ENCODE results near the gene FAM76B.
"Not testable (repeated sequence)": the region's sequence is repeated elsewhere in the genome, so short reads cannot be mapped to it uniquely, and the experiment has no call there.

FAM76B gene
- total RNA-seq = 10.6 to 39.8 (median 20.7) reads per million in 18 experiments

DNA sequence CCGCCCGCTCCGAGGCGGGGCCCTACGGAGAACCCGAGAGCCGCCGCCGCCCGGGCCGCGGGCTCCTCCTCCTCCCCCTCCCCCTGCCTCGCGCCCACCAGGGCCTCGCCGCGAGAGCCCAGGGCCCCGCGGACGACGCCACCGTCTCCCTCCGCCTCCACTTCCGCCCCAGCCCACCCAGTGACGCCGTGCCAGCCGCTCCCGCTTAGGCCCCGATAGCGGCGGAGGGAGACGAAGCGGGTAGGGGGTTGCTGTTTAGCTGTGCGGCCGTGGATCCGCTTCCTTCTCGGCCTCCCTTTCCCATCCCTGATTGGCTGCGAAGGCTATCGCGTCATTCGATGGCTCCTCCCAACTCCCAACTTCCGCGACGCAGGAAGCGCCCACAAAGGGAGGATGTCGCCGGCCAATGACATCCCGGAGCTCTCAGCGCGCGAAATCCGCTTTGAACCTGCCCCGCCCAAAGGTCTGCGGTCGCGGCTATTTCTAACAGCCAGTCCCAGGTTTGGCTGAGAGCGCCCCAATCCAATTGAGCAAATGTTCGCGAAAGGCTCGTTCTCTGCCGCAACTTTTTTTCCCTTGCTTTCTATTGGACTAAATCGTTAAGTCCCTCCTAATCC is at the start of gene FAM76B:
FAM76B (minus strand) TSS at position 277 of the 617 bp plus-strand sequence. CDS start 304 bp downstream, outside the sequence.
- DNase-seq = peak; percentile 98 to 99

DNA sequence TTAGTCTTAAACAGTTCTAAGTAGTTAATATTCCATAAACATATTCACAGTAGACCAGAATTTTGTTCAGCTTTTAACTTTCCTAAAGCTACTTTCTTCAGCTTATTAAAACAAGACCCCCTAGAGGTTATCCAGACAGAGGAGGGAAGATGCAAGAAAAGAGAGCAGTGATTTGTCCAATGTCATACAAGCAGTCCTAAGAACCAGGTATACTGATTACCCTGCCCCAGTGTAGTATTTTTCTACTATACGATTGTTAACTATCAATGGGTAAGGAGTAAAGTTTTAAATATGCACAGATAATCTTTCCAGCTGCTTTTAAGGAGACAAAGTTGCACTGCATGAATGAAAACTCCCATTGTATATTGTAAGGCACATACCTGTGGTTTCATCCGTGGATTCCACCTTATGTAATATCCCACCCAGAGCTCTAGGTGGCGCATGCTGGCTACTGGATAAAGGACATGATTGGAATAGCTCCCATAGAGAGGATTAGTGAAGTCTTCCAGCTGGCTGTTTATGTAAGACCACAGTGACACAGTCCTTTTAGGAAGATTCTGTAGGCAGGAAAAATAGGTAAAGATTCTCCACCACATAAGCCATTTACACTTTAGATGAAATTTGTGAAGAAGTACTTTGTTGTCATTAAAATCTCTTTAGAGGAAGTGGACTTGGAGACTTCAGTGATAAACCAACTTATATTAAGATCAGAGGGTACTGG is 46.3 kb upstream of the FAM76B start:
- peak; percentile 44 to 56 for DNase-seq

DNA sequence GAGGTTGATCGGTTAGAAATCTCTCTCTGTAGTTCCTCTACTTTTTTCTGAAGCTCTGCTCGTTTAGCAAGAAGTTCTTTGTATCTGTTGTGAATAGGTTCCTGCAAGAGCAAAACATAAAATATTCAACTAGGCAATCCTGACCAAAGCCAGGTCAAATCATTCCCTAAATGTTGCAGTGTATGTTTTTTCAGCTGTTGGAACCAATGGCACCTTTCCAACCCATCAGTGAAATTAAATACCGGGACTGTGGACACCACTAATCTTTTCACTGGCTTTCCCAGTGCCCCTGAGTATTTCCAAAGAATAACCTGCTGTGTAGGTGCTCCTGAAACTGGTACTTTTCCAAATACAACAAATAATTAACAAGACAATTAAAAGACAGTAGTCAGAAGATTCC is 45.8 kb upstream of the FAM76B start:
- DNase-seq = no peak

DNA sequence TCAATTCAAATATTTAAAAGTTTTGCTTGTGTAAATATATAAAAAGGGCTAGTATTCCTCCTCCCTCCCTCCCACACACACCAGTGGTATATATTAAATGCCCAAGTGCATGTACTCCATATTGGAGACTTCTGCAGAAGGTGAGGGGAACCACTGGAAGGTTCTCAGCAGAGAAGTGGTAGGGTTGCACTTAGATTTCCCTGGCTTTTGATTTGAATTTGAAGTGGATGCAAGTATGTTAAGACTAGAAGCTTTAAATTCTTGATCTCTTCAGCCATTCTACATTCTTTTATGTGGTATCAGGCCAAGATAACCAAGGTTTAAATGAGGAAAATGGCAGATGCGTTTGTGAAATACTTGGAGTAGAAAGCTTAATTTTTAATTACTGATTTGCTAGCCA is 43.8 kb upstream of the FAM76B start:
- no peak for DNase-seq

DNA sequence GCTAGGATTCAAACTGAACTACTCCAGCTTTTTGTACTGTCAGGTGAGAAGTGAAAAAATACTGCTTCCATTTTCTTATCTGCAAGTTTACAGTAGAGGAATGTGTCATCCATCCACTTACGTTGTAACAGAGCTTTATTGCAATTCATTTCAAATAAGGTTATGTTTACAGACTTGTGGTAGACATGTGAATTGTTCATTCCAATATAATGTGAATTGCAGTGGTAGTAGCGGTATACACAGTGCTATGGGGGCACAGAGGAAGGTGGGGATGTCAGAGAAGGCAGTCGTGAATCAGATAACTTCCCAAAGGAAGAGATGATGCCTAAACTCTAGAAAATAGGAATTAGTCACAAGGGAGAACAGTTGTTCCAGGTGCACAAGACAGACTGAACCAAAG is 43.2 kb upstream of the FAM76B start:
- no peak for DNase-seq

DNA sequence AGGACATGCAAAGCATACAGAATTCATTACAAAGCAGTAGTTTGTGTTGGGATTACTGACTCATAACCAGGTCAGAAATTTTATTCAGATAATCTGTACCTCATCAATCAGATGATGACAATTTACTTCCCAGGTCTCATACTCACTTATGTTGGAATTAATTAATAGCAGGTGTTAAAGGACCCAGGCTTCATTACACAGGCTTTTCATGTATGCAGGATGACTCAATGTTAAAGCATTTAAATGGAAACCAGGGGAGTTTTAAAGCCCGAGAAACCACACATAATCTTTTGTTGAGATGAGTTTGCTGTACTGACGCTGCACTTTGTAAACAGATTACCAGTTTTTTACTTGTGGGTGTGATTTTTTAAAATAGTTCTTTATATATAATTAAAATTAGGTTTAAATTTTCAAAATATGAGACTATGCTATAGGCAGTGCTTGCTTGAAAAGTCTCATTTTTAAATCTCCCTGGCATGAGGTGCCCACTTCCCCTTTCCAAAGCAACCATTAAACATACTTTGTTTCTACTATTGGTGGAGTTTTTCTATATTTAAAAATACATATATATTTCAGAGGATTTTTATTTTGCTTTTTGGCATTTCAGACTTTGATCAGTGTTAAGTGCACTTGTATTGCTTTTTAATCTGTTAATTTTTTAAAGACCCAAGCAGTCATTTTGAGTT is 41.8 kb upstream of the FAM76B start:
- DNase-seq = no peak

DNA sequence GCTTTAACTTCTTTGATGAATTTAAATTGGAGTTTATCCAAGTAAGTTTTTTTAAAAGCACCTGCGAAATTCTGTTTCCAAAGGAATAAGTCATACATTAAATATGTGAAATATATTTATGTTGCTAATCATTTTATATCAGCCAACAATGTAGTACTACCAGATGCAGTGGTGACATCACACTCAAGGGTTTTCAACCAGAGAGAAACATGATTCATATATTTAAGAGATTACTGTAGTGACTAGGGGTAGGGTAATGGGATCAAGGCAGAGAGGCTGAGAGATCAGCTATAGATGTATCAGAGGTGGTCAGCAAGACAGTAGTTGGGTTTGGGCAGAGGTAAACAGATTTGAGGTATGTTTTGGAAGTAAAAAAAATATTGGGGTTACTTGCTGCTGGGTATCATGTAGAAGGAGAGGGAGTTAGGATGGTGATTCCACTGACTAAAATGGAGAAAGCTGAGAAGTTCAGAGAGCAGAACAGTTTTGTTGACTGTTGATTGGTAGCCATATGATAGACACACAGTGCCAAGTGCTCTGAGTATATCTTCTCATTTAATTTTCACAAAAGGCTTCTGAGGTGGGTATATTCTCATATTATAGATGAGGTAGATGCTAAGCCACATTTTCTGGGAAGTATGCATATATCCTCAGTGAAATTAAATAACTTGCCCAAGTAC is 40.1 kb upstream of the FAM76B start:
- no peak for DNase-seq

DNA sequence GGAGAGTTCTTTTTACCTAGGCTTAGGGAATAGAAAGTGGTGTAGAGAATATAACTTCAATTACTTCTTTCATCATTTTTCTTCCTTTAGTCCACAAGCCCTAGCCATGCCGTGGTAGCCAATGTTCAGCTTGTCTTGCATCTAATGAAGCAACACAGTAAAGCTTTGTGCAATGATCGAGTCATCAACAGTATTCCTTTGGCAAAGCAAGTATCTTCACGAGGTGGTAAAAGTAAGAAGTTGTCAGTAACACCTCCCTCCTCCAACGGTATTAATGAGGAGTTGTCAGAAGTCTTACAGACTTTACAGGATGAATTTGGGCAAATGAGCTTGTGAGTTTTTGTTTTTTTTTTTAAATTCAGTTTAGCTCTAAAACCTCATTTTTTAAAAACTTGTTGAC is 38.1 kb upstream of the FAM76B start:
- DNase-seq = peak in 1 of 2 donors; percentile 21

DNA sequence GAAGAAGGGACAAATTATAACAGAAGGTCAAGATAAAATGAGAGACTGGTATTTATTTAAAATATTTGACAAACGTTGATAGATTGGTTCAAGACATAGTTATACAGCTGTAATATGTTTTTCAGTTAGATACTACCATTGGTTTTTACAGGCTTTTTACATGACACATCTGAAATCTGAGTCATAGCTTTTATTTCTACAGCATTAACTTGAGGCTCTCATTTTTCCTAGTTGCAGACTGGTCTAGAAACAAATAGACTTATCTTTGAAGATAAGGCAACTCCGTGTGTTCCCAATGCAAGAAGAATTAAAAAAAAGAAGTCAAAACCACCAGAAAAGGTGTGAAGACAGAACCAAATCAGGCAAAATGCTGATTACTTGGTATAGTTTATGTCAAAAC is 32.1 kb upstream of the FAM76B start:
- DNase-seq = no peak

DNA sequence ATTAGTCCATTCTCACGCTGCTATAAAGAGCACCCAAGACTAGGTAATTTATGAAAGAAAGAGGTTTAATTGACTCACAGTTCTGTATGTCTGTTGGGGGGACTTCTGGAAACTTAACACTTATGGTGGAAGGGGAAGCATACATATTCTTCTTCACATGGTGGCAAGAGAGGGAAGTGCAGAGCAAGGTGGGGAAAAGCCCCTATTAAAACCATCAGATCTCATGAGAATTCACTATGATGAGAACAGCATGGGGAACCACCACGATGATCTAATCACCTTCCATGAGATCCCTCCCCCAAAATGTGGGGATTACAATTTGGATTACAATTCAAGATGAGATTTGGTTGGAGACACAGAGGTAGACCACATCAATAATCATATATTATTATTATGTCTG is 26.5 kb upstream of the FAM76B start:
- DNase-seq = no peak

DNA sequence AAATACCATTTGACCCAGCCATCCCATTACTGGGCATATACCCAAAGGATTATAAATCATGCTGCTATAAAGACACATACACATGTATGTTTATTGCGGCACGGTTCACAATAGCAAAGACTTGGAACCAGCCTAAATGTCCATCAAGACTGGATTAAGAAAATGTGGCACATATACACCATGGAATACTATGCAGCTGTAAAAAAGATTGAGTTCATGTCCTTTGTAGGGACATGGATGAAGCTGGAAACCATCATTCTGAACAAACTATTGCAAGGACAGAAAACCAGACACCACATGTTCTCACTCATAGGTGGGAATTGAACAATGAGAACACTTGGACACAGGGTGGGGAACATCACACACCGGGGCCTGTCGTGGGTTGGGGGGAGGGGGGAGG is 21.5 kb upstream of the FAM76B start:
- not testable (repeated sequence) for DNase-seq

DNA sequence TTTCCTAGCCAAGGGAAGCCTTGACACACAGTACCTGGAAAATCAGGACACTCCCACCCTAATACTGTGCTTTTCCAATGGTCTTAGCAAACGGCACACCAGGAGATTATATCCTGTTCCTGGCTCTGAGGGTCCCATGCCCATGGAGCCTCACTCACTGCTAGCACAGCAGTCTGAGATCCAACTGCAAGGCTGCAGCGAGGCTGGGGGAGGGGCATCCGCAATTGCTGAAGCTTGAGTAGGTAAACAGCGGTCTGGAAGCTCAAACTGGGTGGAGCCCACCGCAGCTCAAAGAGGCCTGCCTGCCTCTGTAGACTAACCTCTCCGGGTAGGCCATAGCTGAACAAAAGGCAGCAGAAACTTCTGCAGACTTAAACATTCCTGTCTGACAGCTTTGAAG is 16.9 kb upstream of the FAM76B start:
- not testable (repeated sequence) for DNase-seq

DNA sequence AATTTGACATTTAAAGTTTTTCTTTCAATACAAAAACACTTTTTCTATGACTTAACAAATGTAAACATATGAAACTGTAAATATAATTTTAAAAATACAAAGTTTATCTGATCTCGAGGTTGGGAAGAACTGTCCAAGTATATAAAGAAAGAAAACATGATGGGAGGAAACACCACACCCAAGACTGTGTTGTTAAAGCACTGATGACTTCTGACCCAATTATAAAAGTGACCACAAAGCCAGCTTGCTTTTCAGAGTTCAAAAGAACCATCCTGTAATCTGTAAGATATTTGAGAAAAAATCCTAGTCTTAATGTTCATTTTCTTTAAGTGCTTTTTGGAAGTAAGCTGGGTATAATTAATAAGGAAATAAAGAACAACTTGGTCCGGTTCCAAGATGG is 16.3 kb upstream of the FAM76B start:
- DNase-seq = no peak

DNA sequence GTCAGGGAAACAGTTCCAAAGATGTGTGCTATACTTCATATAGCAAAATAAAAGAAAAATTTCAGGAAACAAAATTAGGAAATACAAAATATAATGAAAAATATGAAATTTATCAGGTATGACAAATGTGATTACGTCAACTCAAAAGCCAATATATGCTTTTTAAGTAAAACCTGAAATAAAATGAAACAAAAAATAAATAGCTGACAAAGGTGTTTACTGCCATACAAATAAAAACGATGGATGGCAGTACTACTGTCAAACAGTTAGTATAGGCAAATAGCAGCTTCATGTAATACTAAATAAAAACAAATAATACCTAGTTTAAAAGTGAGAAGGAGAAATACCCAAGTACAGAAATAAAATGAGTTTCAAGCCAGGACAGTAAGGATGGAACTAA is 14.4 kb upstream of the FAM76B start:
- DNase-seq = no peak

DNA sequence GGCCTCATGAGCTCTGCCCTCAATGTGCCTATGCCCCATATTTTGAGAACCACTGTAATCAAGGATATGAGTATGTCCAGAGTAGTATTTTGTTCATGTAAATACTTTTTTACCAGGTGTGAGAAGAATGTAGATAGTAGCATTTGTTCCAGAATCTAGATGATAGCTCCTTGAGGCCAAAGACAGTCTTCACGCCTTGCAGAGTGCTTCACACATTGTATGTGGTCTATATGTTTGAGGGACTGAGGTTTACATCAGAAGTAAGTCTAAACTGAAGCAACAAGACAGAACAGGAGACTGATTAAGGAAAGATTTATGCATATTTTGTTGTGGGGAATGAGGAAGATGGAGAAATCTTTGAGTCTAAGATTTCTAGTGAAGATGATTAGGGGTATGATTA is 13.2 kb upstream of the FAM76B start:
- DNase-seq = no peak

DNA sequence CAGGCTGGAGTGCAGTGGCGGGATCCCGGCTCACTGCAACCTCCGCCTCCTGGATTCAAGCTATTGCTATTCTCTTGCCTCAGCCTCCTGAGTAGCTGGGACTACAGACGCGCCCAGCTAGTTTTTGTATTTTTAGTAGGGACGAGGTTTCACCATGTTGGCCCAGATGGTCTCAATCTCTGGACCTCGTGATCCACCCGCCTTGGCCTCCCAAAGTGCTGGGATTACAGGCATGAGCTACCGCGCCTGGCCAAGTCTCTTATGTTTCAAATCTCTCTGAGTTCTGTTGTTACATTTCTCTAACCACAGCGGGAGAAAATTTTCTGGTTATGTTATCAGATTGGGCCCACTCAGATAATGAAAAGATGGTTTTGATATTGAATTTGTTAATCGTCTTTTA is 10.9 kb upstream of the FAM76B start:
- no peak for DNase-seq

DNA sequence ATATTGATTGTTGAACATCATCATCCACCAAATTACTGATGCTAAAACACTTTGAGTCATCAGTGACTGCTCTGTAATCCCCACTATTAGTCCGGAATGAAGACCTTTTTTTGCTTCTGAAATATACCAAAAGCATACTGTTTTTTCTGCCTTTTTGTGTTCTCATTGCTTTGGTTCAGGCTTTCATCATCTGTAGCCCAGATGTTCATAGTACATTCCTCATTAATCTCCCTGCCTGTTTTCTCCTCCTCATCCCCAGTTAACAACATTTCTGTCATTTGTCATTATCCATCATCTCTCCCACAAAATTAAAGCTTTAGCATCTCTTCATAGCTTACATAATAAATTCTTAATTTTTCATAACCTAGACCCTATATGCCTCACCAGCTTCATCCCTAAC is 10.0 kb upstream of the FAM76B start:
- DNase-seq = no peak

DNA sequence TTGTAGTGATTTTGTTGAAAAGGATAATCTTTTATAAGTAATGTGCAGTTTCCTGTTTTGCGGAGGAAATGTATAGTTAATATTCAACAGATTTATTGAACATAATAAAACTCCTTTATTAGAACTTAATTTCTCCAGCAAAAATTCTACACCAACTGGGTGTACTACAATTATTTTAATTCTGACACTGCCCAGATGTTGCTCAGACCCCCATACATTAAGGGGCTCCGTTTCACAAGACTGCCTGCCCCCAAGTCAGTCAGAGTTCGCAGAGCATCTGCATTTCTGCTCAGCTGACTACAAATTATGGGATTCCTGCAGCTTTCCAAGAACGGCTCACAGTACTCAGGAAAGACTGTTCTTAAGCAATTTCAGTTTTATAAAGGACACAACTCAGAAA is 6.9 kb upstream of the FAM76B start:
- DNase-seq = no peak

DNA sequence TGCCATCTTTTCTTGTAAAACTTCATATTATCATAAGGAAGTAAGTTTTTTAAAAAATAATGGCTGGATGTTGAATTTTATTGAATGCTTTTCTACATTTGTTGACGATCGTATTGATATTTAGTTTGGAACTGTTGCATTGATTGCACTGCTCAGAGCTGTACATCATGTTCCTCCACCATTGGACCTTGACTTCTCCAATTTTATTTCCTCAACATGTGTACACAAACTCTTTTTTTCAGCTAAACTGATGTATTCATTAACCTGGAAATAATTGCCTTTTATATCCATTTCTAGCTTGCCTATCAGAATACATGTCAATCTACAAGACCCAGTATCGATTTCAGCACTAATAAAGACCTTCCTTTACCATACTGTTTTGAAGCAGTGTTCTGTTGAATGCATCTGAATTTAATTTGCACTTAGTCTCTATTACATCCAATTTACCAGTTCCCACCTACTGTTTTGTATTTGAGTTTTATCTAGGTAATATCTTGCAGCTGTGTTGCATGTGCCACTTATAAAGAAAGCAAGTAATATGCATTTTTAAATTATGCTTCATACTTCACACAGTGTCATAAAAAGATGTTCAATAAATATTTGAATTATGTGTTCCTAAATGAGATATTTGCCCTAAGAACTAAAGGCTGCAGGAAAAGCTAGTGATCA is 6.2 kb upstream of the FAM76B start:
- no peak for DNase-seq

DNA sequence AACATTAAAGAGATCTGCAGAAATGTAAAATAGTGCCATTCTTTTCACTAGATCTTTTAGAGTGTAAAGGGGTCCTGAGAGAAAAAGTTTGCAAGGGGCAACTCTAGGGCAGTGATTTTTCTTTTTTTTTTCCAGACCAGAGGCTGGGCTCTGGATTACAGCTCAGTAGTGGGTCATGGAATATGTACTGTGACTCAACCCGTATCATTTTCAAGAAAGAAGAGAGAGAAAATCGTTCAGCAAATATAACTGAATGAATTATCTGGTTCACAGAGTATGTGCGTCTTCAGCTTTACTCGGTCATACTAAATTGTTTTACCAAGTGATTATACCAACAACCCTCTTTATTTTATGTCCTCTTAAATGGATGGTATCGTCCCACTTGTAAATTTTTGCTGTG is 4.5 kb upstream of the FAM76B start:
- DNase-seq = no peak

DNA sequence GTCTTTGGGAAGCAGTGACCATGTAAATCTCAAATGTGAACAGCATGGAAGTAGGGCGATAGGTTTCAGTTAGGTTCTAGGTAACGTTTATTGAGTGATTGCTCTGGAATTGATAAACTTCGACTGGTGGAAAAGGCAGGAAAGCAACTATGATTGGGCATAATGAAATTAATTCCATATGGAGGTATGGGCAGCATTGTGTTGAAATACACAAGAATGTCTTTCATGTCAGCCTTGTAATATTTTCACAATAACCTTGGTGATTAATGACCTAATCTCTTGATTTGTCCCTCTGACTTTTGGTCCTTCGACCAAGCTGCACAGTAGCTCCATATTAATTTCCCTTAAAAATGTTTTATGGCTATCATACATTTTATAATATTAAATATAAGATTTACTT is 3.5 kb upstream of the FAM76B start:
- DNase-seq = no peak

DNA sequence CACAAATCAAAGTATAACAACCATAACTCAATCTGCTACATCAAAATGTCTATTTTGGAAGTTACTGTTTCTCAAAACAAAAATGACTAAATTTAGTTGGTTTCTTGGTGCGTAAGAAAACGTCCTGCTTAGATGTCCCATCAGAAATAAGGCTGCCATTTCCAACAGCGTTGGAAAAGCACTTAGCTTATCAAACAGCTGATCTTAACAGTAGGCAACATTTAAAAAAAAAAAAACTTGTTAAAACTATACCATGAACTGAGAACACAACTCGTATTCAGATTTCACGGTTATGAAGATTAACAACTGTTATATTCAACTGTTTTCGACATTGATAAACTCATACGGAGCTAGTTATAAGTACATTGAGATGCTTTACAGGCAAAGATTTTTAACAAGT is 3.1 kb upstream of the FAM76B start:
- no peak for DNase-seq

DNA sequence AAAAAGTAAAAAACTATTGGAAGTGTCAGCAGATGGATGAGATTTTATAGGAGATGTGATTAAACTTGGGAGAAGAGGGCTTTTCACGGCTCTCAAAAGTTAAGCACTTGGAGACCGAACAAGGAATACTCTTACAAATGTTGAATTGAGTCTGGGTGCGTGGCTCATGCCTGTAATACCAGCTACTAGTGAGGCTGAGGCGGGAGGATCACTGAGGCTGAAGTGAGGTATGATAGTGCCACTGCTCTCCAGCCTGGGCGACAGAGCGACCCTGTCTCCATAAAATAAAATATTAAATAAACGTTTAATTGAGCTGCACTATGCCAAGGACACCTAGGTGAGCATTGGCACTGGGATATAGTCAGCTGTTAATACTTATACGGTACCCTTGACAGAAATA is 2.6 kb upstream of the FAM76B start:
- no peak for DNase-seq
